Hypothalamus (tissue), 51 donors: ENCODE measurements around the gene DPM3.
"Not testable (repeated sequence)": the region's sequence is repeated elsewhere in the genome, so short reads cannot be mapped to it uniquely, and the experiment has no call there.

Experiments used
- DNase-seq, 51 donors: peaks; one replicate each; lab custom pipeline; 2025; lab: John Stamatoyannopoulos, UW

Gene DPM3

GRCh38 chr1:155175927-155176371 is 35.6 kb upstream of the DPM3 start:
- DNase-seq = peak in 2 of 51 donors; percentile 14 to 25

GRCh38 chr1:155175281-155175926 is 35.1 kb upstream of the DPM3 start:
- no peak for DNase-seq

GRCh38 chr1:155174324-155175280 is 34.3 kb upstream of the DPM3 start:
- DNase-seq = peak in 19 of 51 donors; percentile 26 to 77 (median 51)

GRCh38 chr1:155173478-155174323 is 33.4 kb upstream of the DPM3 start, which contains the start of gene TRIM46:
Gene TRIM46 (plus strand): TSS chr1:155173849. CDS start chr1:155173967, 118 bp downstream.
- peak in 34 of 51 donors; percentile 18 to 89 (median 49) for DNase-seq

GRCh38 chr1:155172732-155173477 is 32.6 kb upstream of the DPM3 start, which contains the start of gene KRTCAP2:
Gene KRTCAP2 (minus strand): TSS chr1:155173304. CDS start chr1:155173224, 80 bp downstream.
- peak; percentile 54 to 96 (median 90) for DNase-seq

- DNase-seq = no peak
Observed at GRCh38 chr1:155171836-155172731, 31.8 kb upstream of the DPM3 start.

GRCh38 chr1:155170806-155171205 is 30.5 kb upstream of the DPM3 start:
- DNase-seq = no peak

GRCh38 chr1:155170101-155170785 is 29.9 kb upstream of the DPM3 start:
- DNase-seq = no peak

GRCh38 chr1:155169541-155169940 is 29.2 kb upstream of the DPM3 start:
- no peak for DNase-seq

GRCh38 chr1:155168456-155169210 is 28.3 kb upstream of the DPM3 start:
- no peak for DNase-seq

GRCh38 chr1:155168105-155168445 is 27.7 kb upstream of the DPM3 start:
- DNase-seq = not testable (repeated sequence)

GRCh38 chr1:155167166-155168104 is 27.1 kb upstream of the DPM3 start:
- peak in 50 of 51 donors; percentile 22 to 96 (median 80) for DNase-seq

GRCh38 chr1:155166471-155167165 is 26.3 kb upstream of the DPM3 start:
- DNase-seq = peak in 27 of 51 donors; percentile 12 to 59 (median 42)

- no peak for DNase-seq
Observed at GRCh38 chr1:155166051-155166470, 25.7 kb upstream of the DPM3 start.

- DNase-seq = not testable (repeated sequence)
Observed at GRCh38 chr1:155164625-155165024, 24.3 kb upstream of the DPM3 start.
